NCI-H2081 treated with DMSO at 0.1 percent for 48 hours (cell line): Measurements from ENCODE around the gene UGT2B15.
"Not testable (repeated sequence)": the region's sequence is repeated elsewhere in the genome, so short reads cannot be mapped to it uniquely, and the experiment has no call there.

Experiments
- DNase-seq: peaks from one replicate; lab custom pipeline; 2025; lab: John Stamatoyannopoulos, UW

Gene UGT2B15

DNA sequence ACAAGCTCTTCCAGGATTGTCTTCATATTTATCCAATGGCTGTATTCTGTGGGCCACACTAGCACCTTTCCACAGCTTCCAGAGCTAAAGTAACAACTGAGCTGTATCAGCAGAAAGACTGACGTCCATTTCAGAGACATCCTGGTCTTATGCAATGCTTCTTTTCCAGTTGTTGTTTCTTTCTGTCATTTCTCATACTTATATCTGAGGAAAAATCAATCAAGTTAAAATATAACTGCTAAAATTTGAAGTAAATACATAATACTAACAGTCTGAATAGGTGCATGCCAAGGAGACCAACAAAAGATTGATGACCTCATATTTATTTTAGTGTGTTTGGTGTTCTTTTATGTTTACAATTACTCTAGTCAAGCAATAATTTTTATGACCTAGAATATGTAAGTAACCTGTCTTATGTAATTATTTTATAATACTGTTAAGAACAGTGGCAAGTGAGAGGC, at the start of gene UGT2B15:
Gene UGT2B15 (minus strand): TSS at position 174 of the 461 bp plus-strand sequence. CDS start 34 bp downstream, at position 140.
- DNase-seq = not testable (repeated sequence)

DNA sequence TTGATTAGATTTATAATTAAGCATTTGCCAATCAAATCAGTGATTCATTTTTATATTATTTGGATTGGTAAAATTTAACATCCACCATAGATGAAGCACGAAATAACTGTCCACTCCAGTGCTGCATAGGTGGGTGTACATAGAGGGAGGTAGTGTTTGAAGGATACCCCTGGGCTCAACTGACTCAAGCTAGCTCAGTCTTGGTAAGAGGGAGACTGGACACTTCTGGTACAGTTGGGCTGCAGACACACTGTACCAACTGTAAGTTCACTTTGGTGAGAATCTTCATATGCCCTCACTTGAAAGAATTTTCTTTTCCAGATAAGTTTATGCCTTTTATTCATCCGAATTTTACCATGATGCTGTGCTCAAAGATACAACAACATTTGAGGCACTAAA, 48.6 kb upstream of the UGT2B15 start:
- DNase-seq = no peak

DNA sequence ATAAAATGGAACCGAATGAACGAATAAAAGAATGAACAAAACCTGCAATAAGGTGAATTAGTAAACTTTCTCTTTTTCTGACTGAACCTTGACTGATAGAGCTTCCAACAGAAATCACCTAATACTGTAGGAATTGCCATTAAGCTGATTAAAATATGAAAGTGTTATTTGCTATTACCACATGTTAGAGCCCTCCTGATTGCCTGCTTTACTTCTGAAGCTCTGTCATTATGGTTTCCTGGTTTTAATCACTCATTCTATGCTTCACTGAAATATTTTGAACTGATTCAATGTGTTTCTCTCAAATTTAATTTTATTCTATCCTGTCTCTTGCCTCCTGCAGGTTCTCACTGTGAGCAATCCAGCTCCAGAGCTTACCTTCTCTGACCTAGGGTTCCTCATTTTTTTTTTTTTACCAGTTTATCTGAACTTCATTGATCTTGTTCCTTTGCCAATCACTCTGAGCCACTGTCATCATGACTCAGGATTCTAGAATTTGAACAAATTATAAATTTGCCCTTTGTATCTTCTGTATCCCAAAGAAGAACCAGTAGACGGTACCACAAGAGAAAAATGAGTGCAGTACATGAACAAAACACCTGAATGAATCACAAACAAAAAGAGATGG, 48.1 kb upstream of the UGT2B15 start:
- no peak for DNase-seq

DNA sequence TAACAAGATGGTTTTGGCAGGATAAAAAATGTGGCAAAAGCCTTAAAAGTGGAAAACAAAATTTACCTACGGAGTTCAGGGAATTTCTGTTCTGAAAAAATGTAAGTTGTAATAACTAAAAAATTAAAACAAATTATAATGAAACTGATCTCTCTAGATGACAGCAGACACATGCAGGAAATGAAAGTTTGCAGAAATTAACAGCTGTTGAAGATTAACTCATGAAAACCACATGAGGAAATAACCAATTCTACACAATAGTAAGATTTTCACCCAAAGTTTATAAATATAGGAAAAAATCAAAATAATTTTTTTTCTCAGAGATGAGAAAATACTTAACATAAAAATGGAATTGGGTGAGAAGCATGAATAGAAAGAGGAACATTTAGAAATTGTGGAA, 47.5 kb upstream of the UGT2B15 start:
- no peak for DNase-seq

DNA sequence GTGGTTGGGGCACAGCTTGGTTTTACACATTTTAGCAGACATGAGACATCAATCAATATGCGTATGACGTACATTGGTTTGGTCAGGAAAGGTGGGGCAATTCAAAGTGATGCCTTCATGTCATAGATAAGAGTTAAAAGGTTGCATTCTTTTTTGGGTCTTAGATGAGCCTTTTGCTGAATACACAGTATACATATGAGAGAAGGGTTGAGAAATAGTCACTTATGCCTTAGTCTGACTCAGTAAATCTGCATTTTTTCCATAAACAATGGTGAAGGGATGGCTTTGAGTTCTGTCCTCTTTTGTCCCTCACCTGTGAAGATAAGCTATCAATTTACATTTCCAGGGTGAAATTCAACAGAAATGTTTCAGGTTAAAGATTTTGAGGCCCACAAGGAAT, 43.9 kb upstream of the UGT2B15 start:
- no peak for DNase-seq

DNA sequence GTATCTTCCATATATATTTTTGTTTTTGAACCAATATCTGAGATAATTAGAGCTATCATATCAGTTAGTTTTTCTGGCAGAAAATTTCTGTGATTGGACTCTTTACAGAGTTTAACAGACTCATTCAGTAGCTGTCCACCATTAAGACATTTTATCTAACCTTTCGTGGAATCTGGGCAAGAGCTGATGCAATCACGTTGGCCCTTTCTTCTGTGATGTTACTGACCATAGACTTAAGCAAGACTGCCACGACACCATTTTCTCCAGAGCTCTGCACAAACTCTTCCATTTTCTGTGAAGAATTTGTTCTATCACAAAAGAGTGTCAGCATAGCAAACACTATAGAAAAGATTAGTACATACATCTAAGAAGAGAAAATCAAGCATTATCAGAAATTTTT, 41.8 kb upstream of the UGT2B15 start:
- DNase-seq = no peak

DNA sequence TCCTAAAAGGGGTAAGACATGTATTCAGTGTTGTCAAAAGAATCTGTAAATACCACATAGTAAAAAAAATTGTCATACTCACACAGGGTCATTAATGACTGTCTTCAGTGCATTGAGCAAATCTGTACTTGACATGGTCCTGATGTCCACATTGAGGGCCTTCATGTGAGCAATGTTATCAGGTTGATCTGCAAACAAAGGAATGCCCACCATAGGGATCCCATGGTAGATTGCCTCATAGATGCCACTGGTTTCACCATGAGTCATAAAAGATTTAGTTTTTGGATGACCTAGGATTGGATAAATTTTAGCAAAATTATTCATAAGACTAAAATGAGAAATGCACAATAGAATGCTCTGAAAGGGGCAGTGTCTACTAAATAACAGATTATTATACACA, 38.1 kb upstream of the UGT2B15 start:
- no peak for DNase-seq

DNA sequence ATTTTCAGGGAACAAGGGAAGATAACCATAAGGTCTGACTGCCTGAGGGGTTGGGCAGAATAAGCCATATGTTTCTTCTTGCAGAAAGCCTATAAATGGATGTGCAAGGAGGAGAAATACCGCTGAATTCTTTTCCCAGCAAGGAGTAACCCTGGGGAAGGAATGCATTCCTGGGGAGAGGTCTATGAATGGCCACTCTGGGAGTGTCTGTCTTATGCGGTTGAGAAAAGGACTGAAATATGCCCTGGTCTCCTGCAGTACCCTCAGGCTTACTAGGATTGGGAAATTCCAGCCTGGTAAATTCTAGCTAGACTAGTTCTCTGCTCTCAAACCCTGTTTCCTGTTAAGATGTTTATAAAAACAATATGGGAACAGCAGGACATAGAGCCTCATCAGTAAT, 32.7 kb upstream of the UGT2B15 start:
- not testable (repeated sequence) for DNase-seq

DNA sequence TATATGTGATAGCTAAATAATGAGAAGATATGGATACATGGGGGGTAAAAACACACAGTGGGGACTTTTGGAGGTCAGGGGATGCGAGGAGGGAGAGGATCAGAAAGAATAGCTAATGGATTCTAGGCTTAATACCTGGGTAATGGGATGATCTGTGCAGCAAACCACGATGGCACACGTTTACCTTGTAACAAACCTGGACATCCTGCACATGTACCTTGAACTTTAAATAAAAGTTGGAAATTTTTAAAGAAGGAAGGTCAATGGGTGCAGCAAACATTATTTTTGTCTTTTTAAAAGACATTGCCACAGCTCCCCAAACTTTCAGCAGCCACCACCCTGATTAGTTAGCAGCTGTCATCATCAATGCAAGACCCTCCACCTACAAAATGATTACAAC, 29.7 kb upstream of the UGT2B15 start:
- no peak for DNase-seq

DNA sequence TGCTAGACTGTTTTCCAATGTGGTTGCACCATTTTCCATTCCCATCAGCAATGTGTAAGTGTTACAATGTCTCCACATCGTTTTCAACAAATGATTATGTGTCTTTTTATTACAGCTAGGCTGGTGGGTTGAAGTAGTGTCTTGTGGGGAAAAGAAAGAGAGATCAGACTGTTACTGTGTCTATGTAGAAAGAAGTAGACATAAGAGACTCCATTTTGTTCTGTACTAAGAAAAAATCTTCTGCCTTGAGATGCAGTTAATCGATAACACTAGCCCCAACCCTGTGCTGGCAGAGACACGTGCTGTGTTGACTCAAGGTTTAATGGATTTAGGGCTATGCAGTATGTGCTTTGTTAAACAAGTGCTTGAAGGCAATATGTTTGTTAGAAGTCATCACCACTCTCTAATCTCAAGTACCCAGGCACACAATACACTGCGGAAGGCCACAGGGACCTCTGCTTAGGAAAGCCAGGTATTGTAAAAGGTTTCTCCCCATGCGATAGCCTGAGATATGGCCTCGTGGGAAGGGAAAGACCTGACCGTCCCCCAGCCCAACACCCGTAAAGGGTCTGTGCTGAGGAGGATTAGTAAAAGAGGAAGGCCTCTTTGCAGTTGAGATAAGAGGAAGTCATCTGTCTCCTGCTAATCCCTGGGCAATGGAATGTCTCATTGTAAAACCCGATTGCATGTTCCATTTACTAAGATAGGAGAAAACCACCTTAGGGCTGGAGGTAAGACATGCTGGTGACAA, 23.0 kb upstream of the UGT2B15 start:
- DNase-seq = no peak

DNA sequence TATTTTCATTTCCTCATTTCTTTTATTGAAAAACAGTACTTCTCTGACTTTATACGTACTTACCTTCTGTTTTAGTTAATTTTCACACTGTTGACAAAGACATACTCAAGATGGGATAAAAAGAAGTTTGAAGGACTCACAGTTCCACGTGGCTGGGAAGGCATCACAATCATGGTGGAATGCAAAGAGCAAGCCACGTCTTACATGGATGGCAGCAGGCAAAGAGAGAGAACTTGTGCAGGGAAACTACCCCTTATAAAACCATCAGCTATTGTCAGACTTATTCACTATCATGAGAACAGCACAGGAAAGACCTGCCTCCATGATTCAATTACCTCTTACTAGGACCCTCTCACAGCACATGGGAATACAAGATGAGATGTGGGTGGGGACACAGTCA, 20.7 kb upstream of the UGT2B15 start:
- no peak for DNase-seq

DNA sequence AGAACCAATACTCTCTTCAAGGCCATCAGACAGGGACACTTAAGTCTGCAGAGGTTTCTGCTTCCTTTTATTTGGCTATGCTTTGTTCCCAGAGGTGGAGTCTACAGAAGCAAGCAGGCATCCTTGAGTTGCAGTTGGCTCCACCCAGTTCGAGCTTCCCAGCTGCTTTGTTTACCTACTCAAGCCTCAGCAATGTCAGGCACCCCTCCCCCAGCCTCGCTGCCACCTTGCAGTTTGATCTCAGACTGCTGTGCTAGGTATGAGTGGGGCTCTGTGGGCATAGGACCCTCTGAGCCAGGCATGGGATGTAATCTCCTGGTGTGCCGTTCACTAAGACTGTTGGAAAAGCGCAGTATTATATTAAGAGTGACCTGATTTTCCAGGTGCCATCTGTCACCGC, 12.6 kb upstream of the UGT2B15 start:
- DNase-seq = no peak

DNA sequence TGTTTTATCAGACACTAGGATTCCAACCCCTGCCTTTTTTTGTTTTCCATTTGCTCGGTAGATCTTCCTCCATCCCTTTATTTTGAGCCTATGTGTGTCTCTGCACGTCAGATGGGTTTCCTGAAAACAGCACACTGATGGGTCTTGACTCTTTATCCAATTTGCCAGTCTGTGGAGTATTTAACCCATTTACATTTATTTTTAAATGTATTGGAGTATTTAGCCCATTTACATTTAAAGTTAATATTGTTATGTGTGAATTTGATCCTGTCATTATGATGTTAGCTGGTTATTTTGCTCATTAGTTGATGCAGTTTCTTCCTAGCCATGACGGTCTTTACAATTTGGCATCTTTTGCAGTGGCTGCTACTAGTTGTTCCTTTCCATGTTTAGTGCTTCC, 10.8 kb upstream of the UGT2B15 start:
- not testable (repeated sequence) for DNase-seq

DNA sequence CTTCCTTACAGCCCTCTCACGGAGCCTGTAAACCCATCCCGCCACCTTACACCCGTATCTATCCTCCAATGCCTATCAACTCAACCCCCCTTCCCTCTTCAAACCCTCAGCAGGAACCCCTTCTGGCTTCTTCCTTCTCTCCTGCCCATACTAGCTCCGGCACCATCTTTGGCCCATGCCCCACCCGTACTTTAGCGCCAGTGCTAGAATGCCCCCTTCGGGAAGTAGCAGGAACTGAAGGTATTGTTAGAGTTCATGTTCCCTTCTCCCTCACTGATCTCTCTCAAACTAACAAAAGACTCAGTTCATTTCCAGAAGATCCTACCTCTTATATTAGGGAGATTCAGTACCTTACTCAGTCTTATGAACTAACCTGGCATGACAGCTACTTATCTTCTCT, 2.7 kb upstream of the UGT2B15 start:
- DNase-seq = no peak

DNA sequence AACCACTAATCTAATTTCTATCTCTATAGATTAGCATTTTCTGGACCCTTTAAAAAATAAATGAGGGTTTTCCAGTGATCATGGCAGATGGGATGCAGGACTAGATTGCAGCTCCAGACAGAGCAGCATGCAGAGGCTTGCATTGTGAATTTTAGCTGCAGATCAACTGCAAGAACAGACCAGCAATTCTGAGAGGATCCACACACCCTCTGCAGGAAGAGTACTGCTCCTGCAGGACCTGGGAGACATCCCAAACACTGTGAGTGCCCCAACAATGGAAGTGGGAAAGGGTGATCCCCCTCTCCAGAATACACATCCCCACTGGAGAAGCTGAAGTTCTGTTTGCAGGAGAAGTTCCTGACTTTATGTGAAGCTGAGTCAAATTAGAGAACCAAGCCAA, 765 bp upstream of the UGT2B15 start:
- not testable (repeated sequence) for DNase-seq

DNA sequence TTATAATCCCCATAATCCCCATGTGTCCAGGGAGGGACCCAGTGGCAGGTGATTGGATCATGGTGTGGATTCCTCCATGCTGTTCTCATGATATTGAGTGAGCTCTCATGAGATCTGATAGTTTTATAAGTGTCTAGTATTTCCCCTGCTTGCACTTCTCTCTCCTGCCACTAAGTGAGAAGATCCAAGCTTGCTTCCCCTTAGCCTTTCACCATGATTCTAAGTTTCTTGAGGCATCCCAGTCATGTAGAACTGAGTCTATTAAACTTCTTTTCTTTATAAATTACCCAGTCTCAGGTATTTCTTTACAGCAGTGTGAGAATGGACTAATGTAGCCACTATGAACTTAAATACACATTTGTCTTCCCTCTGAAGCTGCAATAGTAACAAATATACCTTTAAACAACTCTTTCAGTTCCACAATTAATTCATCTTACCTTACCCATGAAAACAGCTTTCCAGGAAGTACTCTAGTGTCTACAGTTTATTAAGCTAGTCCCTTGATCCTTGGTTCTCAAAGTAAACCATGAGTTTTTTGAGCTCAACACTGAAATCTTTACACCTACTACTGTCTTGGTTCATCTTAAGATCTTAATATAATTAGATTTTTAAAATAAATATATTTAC, 1.8 kb downstream of the UGT2B15 start:
- not testable (repeated sequence) for DNase-seq

DNA sequence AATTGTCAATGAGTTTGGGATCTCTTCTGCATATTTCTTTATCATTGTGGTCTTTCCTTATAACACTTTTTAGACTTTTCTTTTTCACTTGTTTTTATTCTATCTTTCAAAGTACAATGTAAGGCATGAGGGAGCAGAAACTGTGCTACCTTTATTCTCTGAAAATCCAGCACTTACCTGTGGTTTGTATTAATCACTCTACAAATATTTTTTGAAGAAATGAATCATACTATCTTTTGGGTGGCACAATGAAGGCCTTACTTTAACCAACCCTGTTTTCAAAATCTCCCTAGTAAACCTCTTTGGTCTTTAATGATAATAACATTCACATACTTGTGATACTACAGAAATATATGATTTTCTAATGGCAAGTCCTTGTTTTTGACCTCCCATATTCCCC, 2.9 kb downstream of the UGT2B15 start:
- not testable (repeated sequence) for DNase-seq

DNA sequence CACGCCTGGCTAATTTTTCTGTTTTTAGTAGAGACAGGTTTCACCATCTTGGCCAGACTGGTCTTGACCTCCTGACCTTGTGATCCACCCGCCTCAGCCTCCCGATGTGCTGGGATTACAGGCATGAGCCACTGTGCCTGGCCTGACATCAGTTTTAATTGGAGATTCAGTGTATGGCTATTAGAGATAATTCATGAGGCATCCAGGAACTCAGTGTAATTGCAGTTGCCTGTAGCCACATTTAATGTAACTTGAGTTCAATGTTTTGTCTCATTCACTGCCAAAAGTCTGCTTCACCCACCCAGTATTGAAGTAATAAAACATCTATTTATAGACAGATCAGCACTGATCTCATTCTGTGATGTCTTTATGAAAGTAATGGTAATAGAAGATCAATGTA, 5.7 kb downstream of the UGT2B15 start:
- not testable (repeated sequence) for DNase-seq

DNA sequence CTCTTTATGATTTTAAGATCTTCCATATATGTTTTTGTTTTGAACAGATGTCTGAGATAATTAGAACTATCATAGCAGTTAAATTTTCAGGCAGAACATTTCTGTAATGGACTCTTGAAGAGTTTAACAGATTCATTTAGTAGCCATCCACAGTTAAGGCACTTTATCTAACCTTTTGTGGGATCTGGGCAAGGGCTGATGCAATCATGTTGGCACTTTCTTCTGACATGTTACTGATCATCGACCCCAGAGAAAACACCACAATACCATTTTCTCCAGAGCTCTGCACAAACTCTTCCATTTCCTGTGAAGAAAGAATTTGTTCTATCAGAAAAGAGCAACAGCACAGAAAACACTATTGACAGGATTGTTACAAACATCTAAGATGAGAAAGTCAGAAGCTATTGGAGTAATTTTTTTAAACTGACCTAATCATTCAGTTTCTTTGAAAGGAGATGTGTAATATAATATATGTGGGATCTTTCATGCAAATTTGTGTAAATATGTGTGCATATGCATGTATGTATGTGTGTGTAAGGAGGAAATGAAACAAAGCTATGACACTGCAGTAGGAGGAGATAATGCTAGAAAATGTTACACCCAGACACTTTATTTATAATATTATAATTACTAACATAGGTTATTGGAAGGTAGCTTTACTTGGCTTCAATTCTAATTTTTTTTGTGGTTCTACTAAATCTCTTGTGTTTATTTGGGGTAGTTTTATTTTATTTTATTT, 7.4 kb downstream of the UGT2B15 start:
- not testable (repeated sequence) for DNase-seq

DNA sequence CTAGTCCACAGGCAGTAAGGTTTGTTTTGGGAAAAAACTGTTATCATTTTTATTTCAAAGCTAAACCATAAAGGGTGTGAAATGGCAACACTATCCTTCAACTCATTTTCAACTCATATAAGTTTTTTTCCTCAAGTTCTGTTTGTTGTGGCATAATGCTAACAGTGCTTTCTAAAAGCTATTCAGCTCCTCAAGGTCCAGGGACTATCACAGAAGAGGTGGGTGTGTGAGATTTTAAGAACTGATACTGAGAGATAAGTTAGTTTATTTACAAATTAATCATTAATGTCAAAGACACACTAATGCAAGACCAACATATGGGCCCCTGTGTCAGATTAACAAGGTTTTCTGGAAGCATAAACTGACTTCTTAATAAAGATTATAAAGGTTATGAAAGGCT, 11.8 kb downstream of the UGT2B15 start:
- DNase-seq = no peak

DNA sequence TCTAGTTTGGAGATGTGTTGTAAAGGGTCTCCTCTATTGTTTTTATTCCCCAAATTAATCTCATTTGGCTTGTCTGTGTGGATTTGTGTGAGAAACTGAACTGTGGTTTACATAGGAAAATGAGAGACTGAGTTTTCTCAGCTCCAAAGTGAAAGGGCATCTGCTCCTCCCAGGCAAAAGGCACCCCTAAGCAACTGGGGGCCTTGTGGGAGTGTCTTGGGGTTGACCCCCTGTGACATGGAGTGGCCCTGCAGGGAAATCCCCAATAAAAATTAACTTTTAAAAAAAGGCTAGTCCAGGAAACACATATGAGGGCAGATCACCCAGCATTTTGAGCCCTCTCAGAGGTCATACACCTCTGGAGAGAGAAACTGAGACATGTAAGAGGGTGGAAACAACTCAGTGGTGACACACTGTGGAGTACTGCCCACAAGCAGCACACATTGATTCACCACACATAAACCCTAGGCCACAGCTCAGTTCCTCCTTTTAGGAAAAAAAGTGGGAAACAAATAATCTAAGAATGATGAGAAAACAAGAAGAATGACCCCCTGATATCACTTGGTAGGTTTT, 13.3 kb downstream of the UGT2B15 start:
- DNase-seq = not testable (repeated sequence)

DNA sequence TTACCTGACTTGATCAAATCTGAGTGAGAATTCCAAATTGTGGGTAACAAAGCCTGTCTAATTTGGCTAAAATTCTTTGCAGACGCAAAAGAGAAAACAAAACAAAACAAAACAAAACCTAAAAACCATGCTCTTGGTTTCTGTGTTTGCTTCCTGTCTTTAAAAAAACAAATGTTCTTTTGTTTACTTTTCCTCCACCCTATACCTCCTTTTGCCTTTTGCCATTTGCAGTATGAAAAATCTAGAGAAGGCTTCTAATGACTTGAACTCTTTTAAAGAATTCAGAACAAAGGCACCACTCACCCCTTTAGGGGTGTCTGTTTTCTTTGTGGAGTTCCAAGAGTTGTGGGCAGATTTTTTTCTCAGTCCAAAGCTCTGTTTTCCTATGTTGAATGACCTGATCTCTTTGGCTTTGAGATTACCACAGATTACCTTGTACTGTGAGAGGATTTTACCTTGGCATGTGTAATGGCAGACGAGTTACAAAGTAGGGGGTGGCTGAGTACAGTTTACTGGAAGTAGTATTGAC, 13.9 kb downstream of the UGT2B15 start:
- DNase-seq = not testable (repeated sequence)
